ENCODE measurements around the gene AP4B1.

The AP4B1 gene

DNA sequence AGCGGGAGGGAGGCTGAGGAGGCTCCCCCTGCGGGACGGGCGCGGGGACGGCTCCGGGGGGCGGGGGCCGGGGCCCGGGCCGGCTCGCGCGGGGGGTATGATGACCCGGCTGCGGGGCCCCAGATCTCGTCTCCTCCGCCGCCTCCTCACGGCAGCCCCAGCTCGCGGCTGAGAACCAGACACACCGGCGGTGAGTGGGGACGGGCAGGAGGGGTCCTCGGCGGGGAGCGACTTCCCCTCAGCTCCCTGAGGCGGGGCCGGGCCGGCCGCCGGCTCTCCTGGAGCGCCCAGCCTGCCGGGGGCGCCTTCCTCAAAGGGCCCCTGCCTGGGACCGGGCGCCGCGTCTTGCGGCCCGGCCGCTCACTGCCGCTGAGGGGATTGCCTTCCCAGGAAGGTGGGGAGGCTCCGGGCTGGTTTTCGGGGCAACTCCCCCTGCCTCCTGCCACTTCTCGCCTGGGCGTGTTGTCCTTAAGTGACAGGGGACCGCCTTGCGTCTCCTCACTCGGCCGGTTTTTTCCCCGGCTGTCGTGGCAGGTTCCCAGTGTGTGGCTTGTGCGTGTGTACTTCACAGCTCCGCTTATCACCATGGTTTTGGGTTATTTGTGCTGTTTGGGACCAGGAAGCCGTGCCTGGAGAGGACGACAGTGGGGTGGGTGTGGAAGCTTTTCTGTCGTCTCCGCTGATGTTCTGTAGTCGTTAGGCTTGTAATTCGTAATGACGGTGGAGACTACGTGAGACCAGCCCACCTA lies 25.3 kb upstream of the AP4B1 start:
- peak; percentile 17 for DNase-seq

DNA sequence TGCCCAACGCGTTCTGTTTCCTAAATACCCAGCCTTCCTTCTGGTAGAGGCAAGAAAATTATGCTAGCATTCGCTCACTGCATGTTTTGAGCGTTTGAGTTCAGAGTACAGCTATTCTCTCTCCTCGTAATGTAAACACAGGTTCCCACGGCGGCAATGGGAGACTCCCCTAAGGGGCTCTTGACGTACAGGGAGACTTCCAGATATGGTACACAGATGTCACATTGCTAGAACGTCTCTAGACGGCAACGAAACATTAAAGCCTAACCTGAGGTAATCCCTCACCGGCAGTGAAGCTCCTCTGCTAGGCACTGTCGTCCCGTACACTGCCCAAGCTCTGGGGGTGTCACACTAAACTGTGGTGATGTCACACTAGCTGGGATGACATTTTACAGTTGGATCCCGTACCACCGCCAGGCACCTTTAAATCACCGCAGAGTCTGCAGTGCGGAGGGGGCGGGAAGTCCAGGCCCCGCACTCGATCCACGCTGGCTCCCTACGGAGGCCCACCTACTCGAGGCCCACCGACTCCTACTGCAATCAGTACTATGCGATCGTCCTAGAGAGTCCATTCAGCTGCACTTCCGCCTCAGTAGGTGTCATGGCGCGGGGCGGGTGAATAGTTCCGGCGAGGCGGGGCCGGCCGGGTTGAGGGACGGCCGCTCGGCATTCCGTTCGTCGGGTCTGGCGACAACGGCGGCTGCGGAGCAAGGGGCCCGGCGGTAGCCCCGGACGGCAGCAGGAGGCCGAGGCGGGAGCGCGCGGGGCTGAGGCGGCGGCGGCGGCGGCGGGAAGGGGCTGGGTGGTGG lies 24.5 kb upstream of the AP4B1 start, which contains the start of gene HIPK1:
HIPK1 (plus strand) TSS at position 384 of the 809 bp plus-strand sequence.
- peak; percentile 85 for DNase-seq

DNA sequence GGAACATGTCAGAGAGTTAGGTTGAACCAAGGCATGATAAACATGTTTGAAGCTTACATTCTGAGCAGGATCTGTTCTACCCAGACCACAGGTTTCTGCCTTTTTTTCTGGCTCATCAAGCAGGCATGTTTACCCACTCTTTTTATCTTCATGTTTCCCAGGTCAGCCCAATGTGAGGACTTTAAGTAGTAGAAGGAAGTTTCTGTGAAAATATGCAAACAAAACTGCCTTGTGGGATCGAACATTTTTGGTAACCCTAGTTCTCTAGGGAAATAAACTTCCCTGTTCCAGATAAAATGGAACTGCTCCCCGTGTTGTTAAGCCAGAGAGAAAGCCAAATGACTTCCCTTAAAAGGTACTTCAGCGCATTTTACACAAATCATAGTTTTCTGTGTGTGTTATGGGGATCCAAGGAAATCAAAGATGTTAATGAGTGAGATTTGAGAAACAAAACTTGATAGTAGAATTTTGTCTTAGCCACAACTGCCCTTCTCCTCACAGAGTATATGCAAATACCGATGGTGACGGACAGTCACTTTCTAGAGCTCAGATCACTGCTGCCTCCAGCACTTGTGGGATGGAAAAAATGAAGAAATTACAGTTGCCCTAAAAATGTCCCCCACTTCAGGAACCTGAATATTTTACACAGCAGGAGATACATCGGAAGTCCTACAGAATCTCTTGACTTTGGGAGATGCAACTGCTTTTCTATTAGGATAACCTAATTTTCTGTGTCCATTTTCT lies 23.8 kb upstream of the AP4B1 start:
- no peak for DNase-seq

DNA sequence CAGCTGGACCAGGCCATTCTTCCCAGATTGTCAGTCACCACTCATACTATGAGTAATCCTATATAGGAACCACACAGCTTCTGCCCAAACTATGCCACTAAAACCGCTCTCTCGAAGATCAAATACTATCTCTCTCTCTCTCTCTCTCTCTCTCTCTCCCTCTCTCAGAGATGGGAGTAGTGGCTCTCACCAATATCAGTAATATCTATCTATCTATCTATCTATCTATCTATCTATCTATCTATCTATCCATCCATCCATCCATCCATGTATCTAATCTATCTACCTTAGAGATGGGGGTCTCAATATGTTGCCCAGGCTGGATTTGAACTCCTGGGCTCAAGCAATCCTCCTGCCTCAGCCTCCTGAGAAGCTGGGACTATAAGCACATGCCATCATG lies 19.9 kb upstream of the AP4B1 start:
- no peak for DNase-seq

DNA sequence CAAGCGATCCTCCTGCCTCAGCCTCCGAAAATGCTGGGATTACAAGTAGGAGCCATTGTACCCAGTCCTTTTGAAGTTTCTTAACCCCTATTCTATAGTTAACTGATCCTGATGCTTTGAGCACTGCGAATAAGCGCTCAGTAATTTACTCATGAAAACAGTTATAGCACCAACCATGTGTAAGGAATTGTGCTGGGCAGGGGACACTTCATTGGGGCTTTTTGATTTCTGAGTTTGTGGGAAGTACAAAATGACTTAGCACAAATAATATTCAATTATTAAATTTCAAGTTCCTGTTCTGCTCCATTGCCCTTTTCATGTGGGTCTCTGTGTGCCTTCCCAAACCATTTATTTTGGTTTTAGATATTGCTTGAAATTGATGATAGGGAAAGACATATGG lies 18.4 kb upstream of the AP4B1 start:
- DNase-seq: no peak

DNA sequence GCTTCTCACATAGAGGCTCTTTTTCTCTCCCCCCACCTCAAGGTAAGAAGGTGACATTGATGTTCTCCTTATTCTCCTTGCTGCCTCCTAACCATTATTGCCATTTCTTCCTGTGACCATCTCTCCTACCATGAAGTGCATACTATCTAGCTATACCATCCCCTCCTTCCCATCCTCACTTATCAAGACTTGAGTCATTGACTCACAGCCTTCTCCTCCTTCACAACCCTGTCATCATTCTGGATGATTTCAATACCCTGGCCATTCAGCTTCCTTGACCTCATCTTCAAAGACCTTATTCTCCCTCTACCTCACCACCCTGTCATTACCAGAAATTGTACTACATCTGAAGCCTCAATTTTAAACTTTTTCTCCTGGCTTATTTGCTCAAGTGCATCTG lies 13.6 kb upstream of the AP4B1 start:
- no peak for DNase-seq

DNA sequence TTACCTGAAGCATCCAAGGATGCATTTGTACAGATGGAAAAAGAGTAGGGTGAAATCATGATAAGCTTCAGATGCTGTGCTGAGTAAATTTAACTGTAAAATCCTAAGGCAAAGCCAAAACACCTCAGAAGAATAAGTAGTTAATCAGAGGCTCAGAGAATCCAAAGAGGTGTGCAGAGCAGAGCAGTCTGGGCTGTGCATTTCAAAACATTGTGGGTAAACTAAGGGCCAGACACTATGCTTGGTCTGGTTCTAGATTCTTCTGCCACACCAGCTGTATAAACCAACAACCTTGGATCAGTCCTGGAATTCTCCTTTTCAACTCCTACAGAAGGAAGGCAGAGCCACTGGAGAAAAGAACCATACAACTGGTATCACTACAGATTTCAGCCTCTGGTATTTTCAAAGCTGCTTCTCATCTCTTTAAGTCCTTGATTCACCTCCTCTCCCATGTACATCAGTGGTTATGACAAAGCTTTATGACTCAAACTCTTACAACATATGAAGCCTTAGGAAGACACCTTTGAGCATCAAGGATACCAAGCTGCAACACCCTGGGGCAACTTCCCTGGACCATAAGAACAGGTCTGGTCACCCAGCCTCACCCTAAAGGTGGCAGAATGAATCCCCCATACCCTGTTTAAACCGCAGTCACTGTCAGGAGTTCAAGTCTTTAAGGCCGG lies 12.9 kb upstream of the AP4B1 start:
- peak; percentile 70 for DNase-seq

DNA sequence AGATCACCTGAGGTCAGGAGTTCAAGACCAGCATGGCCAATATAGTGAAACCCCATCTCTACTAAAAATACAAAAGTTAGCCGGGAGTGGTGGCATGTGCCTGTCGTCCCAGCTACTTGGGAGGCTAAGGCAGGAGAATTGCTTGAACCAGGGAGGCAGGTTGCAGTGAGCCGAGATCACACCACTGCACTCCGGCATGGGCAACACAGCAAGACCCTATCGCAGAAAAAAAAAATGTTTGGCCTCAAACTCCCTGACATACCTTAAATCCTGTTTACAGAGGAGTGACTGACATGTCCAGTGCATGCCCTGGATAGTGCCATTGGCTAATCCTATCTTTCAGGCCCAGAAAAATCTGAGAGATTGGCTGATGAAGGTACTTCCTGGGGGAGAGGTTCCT lies 12.4 kb upstream of the AP4B1 start:
- no peak for DNase-seq

DNA sequence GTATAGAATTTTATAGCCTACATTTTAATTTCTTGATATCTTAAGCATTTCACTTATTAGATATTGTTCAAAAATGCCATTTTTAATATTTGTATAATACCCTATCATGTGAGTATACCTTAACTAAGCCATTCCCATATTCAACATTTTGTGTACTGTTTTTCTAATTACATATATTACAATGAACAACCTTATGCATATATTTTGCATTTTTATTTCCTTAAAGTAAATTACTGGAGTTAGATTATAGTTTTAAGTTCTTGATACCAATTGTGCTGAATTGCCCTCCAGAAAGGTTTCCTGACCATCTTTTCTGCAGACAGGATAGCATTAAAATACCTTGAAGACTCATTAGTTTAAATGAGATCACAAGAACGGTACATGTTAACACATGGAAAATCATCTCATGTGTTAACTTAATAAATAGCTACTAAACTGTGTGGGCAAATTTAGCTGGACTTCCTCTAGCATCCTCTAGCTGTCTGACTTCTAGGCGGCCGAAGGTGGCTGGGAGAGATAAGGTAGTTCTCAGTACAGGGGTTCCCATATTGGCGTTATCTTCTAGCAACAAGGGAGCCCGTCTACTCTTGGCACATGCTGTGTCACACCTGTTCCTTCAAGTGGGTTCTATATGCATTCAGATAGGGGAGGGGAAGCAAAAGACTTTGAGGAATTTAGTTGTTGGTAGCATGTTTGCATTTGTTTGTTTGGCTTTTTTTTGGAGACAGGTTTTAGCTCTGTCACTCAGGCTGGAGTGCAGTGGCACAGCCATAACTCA lies 9.5 kb upstream of the AP4B1 start:
- no peak for DNase-seq

DNA sequence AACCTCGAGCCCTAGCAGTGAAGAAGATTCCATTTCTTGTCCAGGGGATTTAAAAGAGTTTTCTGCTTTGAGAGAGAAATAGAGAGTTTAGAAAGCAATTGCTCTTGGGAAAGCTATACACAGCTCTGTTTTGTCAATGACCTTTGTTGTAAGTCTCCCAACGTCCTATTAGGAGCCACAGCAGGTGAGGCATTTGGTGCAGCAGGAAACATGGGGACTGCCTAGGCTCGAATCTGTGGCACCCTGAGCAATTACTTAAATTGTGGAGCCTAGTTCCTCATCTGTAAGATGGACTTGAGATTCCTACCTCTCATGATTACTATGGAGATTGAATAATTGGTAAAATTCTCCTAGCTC lies 8.7 kb upstream of the AP4B1 start:
- no peak for DNase-seq

DNA sequence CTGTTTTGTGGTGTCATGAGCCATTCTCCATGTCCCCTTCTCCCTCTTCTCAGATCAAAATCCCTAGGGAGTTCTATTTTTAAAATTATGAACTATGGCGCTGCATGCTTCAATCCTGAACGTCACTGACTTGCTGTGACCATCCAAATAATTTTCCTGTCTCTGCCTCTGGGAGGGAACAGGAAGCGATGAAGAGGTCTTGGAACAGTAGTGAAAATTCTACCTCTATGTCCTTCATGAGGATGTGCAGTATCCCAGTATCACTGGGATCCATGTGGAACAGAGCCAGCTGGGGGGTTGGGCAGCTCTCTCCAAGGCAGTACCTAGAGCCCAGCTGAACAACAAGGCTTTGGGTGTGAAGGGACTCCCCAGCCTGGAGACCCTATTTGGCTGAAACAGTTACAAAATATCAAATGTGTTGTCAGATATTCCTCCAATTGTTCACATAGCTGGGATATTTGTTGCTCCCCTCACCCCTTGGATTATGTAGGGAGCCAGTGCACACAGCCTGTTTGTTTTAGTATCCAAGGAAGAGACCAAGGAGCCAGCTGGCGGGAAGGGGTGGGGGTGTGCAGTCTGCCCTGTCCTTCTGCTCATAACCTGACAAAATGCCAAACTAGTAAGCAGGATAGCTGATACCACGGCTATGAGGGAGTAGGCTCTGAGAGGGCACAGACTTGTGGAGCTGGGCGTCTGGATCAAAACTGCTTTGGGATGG lies 8.2 kb upstream of the AP4B1 start:
- DNase-seq: peak; percentile 76

DNA sequence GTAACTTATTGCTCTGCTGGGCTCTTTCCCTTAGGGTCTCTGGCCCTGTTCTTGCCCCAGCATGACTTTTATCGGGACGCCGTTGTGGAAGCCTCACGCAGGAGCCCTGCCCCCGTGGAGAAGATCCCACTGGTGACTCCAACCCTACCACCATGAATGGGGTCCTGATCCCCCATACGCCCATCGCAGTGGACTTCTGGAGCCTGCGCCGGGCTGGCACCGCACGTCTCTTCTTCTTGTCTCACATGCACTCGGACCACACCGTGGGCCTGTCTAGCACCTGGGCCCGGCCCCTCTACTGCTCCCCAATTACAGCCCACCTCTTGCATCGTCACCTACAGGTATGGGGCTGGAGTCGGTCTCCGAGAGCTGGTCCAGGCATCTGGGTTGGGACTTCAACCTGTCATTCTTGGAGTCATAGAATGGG lies 849 bp upstream of the AP4B1 start:
- no peak for DNase-seq

DNA sequence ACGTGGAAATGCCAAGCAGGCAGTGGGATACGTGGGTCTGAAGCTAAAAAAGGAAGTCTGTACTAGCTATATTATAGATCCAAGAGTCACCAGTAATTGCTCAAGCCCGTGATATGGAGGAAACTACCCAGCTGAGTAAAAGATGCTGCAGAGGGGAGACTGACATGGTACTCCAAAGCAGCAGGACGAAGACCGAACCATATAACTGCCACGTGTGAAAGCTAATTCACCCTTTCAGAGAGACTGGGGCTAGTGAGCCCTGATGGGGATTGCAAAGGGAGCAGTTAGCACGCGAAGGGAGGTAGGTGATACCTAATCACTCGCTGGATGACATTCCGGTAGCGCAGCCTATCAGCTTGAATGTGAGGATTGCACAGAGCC lies 316 bp downstream of the AP4B1 start:
- peak; percentile 41 for DNase-seq

DNA sequence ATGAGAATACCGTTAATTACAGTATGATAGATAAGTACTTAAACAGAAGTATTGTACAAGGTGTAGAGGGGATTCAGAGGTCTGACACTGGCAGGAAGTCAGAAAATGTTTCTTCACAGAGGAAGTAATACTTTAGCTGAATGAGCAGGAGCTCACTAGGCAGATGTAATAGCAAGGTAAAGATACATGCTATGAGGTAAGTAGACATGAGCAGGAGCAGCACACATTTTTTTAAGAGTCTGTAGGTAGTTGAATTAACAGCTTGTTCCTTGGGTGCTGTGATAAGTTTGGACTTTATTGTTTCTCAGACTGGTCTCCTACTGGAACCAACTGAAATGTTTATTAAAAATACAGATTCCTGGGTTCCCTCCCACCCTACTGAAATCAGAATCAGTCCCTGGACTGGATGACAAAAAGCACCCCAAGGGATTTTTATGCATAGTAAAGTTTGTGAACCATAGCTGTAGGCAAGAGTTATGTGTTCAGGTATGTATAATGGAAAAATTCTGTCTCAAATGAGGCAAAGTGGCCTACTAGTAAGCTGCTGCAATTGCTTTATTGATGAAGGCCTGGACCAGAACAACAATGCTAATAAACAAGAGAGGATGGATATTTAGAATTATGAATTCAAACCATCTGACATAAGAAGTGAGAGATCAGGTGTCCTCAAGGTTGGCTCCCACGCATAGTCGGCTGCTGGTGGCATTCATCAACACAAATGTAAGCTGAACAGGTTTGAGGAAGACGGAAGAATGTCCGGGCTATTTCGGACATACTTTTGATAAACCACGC lies 902 bp downstream of the AP4B1 start:
- no peak for DNase-seq

DNA sequence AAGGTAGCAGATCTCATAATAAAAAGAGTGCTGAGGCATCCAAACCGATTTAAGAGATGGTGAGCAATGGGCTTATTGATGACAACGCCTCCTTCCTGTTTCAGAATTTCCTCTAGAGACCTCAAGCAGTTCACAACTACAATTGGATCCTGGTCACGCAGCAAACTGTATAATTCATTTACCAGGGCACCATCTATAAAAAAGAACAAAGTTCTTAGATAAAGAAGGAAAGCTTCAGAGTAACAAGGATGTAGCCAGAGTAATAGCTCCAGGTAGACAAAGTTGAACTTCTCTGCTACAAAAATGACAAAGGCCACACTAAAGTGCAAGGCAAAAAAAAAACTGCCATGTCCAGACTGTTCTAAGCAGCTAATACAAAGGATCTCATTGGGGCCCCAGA lies 3.4 kb downstream of the AP4B1 start:
- DNase-seq: no peak

DNA sequence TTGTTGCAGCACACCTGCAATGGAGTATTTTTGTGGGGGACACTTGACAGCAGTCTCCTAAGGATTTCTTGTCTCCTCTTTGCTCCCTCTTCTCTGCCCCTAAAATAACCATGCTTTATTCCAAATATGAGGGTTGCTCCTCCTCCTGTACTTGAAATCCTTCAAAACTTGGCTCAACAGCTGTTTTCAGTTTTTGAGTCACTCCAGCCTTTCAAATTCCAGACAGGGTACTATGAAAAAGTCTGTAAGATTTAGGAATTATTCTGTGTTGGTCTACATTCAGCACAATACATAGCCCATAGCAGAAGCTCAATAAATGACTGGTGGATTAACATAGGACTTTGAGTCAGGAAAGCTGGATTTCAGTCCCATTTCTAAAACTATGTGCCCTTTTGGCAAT lies 5.5 kb downstream of the AP4B1 start:
- DNase-seq: no peak

DNA sequence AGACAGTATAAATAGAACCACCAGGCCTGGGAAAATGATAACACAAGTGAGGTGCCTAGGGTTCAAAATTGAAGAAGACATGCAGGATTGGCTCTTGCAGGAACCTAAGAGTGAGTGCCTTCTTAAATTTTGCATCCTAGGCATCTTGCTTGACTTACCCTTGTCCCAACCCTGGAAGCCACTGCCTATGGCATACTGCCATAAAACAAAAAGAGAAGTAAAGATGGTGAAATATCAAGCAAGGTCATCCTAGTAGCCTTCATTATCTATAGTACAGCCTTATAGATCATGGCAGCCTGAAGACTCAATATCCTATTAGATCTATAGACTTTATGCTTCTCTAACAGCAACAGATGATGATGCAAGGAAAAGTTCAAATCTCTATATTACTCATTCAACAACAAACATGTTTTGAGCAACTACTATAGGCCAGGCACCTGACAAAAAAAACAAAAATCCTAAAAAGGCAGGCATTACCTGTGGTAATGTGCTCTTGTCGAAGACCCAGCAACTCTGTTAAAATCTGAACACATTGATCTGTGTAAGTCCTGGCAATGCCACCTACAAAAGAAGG lies 6.3 kb downstream of the AP4B1 start:
- DNase-seq: no peak

DNA sequence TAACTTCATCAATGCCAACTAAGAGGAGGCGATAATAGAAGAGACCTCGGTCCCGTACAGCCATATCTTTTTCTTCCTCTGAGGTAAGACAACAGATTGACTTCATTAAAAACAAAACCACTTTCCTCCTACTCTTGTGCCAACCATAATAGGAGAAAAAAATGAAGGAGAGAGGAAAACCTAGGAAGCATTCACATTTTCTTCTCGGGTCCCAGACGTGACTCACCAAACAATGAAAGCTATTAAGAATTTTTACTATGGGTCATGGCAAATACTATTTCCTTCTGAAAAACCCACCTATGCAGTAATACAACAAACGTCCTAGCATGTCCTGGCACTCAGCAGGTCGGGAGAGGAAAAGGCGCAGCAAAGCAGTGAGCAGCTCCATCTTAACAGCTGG lies 8.6 kb downstream of the AP4B1 start:
- DNase-seq: no peak

DNA sequence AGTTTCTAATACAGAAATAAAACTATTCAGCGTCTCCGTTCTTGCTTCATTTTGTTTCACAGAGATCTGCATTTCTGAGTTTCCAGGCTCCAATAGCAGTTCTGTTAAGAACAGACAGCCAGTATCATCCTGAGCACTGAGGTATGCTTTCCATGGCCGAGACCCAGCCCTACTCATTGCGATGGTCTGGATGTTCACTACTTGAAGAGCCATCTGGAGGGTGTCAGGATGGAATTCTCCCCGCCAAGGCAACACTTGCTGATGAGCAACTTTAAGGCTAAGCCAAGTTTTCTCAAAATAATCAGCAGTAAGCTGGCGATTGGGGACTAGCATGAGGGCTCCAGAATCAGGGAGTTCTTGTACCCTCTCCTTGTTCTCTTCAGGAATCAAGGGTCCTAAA lies 9.5 kb downstream of the AP4B1 start:
- no peak for DNase-seq

DNA sequence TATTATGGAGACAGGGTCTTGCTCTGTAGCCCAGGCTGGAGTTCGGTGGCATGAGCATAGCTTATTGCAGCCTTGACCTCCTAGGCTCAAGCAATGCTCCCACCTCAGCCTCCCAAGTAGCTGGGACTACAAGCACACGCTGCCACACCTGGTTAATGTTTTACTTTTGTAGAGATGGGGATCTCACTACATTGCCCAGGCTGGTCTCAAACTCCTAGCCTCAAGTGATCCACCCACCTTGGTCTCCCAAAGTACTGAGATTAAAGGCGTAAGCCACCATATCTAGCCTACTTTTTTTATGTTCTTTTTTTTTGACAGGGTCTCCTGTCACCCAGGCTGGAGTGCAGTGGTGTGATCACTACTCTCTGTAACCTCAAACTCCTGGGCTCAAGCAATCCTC lies 11.3 kb downstream of the AP4B1 start:
- no peak for DNase-seq

Data from HCEC 1CT (cell line).